Keratinocyte (primary cell): ENCODE measurements around the gene PARP3. TPM values are rescaled to one million over a fixed set of nuclear protein-coding genes. Genes with fewer than 3 reads are reported as not detected.

Source experiments
- DNase-seq: peaks from one replicate; pipeline ENCODE4 v3.0.0-alpha.2; 2011; ENCODE audit warnings: low read depth, missing footprints, low spot score
- FAIRE-seq: peaks from 2 replicates; lab custom pipeline; 2011; peaks lifted over from hg19 to GRCh38; lab: Jason Lieb, UNC
- H2AFZ ChIP-seq: 2 replicates; pipeline ENCODE4 v1.6.0; 2012; ENCODE audit warnings: low read length, control low read depth, inconsistent platforms; ENCODE audit not compliant: control insufficient read depth
- H3K27ac ChIP-seq: 2 replicates; pipeline ENCODE4 v1.5.1; 2011; ENCODE audit warnings: low read length; ENCODE audit not compliant: control insufficient read depth, insufficient read depth
- H3K27me3 ChIP-seq: 3 replicates; pipeline ENCODE4 v1.6.0; 2011; ENCODE audit warnings: low read length; ENCODE audit not compliant: control insufficient read depth, insufficient read depth; ENCODE audit errors: extremely low read depth
- H3K36me3 ChIP-seq, 2 experiments: 2 replicates in 1 of 2; 3 replicates in 1 of 2; pipeline ENCODE4 v1.5.1; 2011; ENCODE audit warnings: low read length in 2 of 2, mild to moderate bottlenecking in 1 of 2; ENCODE audit not compliant: control insufficient read depth in 2 of 2, insufficient read depth in 2 of 2; ENCODE audit errors: extremely low read depth in 1 of 2
- H3K4me1 ChIP-seq: 3 replicates; pipeline ENCODE4 v1.5.1; 2011; ENCODE audit warnings: low read length; ENCODE audit not compliant: control insufficient read depth, insufficient read depth; ENCODE audit errors: extremely low read depth
- H3K4me2 ChIP-seq: 3 replicates; pipeline ENCODE4 v1.6.0; 2011; ENCODE audit warnings: low read depth, low read length; ENCODE audit not compliant: control insufficient read depth, insufficient read depth; ENCODE audit errors: extremely low read depth
- H3K4me3 ChIP-seq, 3 experiments: fragments of 200-600 bp in 1 of 3; sonication (generic) in 1 of 3; 2 replicates in 2 of 3; 3 replicates in 1 of 3; pipeline ENCODE4 v1.5.1; 2011 to 2016; ENCODE audit warnings: low read length in 3 of 3, mild to moderate bottlenecking in 3 of 3, control low read depth in 2 of 3, inconsistent platforms in 1 of 3, low read depth in 1 of 3, mixed read lengths in 1 of 3, mixed run types in 1 of 3, moderate library complexity in 1 of 3; ENCODE audit not compliant: control insufficient read depth in 2 of 3, insufficient read depth in 2 of 3; ENCODE audit errors: extremely low read depth in 1 of 3
- H3K79me2 ChIP-seq: 2 replicates; pipeline ENCODE4 v1.6.0; 2012; ENCODE audit warnings: low read length; ENCODE audit not compliant: control insufficient read depth, insufficient read depth
- H3K9ac ChIP-seq: 3 replicates; pipeline ENCODE4 v1.6.0; 2011; ENCODE audit warnings: low read length; ENCODE audit not compliant: control insufficient read depth, insufficient read depth; ENCODE audit errors: extremely low read depth
- H3K9me1 ChIP-seq: 3 replicates; pipeline ENCODE4 v1.6.0; 2011; ENCODE audit warnings: low read length; ENCODE audit not compliant: control insufficient read depth, insufficient read depth; ENCODE audit errors: extremely low read depth
- H3K9me3 ChIP-seq: 2 replicates; pipeline ENCODE4 v1.5.1; 2012; ENCODE audit warnings: low read depth, low read length; ENCODE audit not compliant: control insufficient read depth
- H4K20me1 ChIP-seq: 3 replicates; pipeline ENCODE4 v1.6.0; 2011; ENCODE audit warnings: low read length; ENCODE audit not compliant: control insufficient read depth, insufficient read depth; ENCODE audit errors: extremely low read depth
- CTCF ChIP-seq, 3 experiments: IDR thresholded peaks in 1 of 3; conservative IDR thresholded peaks in 1 of 3; optimal IDR thresholded peaks in 1 of 3; 2 replicates in 2 of 3; 3 replicates in 1 of 3; pipeline versions ENCODE3 to v1.5.1; 2011; ENCODE audit warnings: low read length in 3 of 3, mild to moderate bottlenecking in 3 of 3, moderate library complexity in 2 of 3, control low read depth in 1 of 3, inconsistent platforms in 1 of 3; ENCODE audit not compliant: insufficient read depth in 2 of 3; ENCODE audit errors: extremely low read depth in 1 of 3
- EZH2 ChIP-seq: IDR thresholded peaks from one replicate; pipeline ENCODE4 v1.6.1; 2012; ENCODE audit warnings: inconsistent platforms, mild to moderate bottlenecking, low read length, moderate library complexity
- dilution Hi-C: fragments of 300-500 bp; cut with MboI; formaldehyde crosslinking; loops from one replicate; pipeline ENCODE4 v1.7.0; 2020; ENCODE audit warnings: low sequenced_read_pairs; ENCODE audit not compliant: extremely low pct_ligation_motif_present
- polyA plus RNA-seq, 5 experiments: library from polyadenylated mRNA; depleted of rRNA in 3 of 5; stranded (reverse) in 3 of 5; stranded (forward) in 1 of 5; unstranded in 1 of 5; fragments of >200 nt; gene quantifications; 1 replicate in 1 of 5; 2 replicates in 3 of 5; 3 replicates in 1 of 5; pipeline versions ENCODE4 v1.2.1 to v1.2.3, GENCODE V29; 2011 to 2012; ENCODE audit warnings: missing spikeins in 2 of 5, low read depth in 1 of 5, low replicate concordance in 1 of 5

The PARP3 gene
- polyA plus RNA-seq, 1 donor (not counting 4 experiments of a cell fraction or from before 2014, with no cell fraction given) = 6.4 TPM

- Histone ChIP-seq H3K36me3 (peaks cover 16 to 32% of the 10 kb centered on the region in 2 experiments), H3K4me3 (no peak overlapping the region), H3K4me1 (no peaks in the 10 kb centered on the region), H3K9me3 (no peaks in the 10 kb centered on the region), H3K79me2 (no peaks in the 10 kb centered on the region), H4K20me1 (peaks cover 4% of the 10 kb centered on the region), H3K27ac (no peak overlapping the region), H3K9ac (no peak overlapping the region), H2AFZ (no peak overlapping the region), H3K9me1 (no peaks in the 10 kb centered on the region), H3K4me2 (no peak overlapping the region), H3K27me3 (no peaks in the 10 kb centered on the region)
- dilution Hi-C loops = no loop called here
- no peak for TF ChIP-seq CTCF (optimal IDR thresholded peaks at IDR 0.05 in 1 of 3, IDR thresholded peaks at IDR 0.05 in 1 of 3, conservative IDR thresholded peaks at IDR 0.05 in 1 of 3; ENCODE audit: extremely low read depth in 1 of 3, insufficient read depth in 2 of 3, low read length in 3 of 3)
- no peak for TF ChIP-seq EZH2
- FAIRE-seq (no peak), DNase-seq (no peak)
Observed at GRCh38 chr3:51931756-51932155, 10.4 kb upstream of the PARP3 start.

- Histone ChIP-seq H3K4me2 (no peak overlapping the region), H3K9ac (no peak overlapping the region), H3K36me3 (peaks cover 25 to 40% of the 10 kb centered on the region in 2 experiments), H3K79me2 (no peaks in the 10 kb centered on the region), H3K27me3 (no peaks in the 10 kb centered on the region), H3K9me3 (no peaks in the 10 kb centered on the region), H3K9me1 (no peaks in the 10 kb centered on the region), H3K4me1 (no peaks in the 10 kb centered on the region), H3K4me3 (no peak overlapping the region), H2AFZ (no peak overlapping the region), H3K27ac (no peak overlapping the region), H4K20me1 (peaks cover 4% of the 10 kb centered on the region)
- DNase-seq = no peak
- TF ChIP-seq EZH2 (no peak), CTCF (optimal IDR thresholded peaks at IDR 0.05 in 1 of 3, IDR thresholded peaks at IDR 0.05 in 1 of 3, conservative IDR thresholded peaks at IDR 0.05 in 1 of 3; ENCODE audit: extremely low read depth in 1 of 3, insufficient read depth in 2 of 3, low read length in 3 of 3) (no peak)
- dilution Hi-C loops = no loop called here
- no peak for FAIRE-seq
Observed at GRCh38 chr3:51932471-51933370, 9.4 kb upstream of the PARP3 start.
